Measurements from ENCODE around the gene TDRD12.

The TDRD12 gene

DNA sequence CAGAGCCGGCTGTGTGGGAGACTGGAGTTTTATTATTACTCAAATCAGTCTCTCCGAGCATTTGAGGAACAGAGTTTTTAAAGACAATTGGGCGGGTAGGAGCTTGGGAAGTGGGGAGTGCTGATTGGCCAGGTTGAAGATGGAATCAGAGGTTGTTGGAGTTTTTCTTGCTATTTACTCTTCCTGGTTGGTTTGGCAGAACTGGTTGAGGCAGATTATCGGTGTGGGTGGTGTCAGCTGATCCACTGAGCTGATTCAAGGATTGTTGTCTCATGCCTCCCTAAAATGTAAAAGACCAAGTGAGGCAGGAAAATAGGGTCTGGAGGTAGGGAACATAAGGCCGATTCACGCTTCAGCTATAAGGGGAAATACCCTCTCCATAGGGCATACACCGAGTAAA lies 1.3 kb upstream of the TDRD12 start:
- DNase-seq (ENCODE audit: low read depth), result no peak
- no peak overlapping the region for H3K4me3 ChIP-seq (ENCODE audit: control insufficient read depth, low read depth, low read length)
- TF ChIP-seq, protein P1, sequence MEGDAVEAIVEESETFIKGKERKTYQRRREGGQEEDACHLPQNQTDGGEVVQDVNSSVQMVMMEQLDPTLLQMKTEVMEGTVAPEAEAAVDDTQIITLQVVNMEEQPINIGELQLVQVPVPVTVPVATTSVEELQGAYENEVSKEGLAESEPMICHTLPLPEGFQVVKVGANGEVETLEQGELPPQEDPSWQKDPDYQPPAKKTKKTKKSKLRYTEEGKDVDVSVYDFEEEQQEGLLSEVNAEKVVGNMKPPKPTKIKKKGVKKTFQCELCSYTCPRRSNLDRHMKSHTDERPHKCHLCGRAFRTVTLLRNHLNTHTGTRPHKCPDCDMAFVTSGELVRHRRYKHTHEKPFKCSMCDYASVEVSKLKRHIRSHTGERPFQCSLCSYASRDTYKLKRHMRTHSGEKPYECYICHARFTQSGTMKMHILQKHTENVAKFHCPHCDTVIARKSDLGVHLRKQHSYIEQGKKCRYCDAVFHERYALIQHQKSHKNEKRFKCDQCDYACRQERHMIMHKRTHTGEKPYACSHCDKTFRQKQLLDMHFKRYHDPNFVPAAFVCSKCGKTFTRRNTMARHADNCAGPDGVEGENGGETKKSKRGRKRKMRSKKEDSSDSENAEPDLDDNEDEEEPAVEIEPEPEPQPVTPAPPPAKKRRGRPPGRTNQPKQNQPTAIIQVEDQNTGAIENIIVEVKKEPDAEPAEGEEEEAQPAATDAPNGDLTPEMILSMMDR (IDR thresholded peaks at IDR 0.05; ENCODE audit: control insufficient read depth, insufficient read depth, low read depth, low read length, missing control alignments), result no peak

DNA sequence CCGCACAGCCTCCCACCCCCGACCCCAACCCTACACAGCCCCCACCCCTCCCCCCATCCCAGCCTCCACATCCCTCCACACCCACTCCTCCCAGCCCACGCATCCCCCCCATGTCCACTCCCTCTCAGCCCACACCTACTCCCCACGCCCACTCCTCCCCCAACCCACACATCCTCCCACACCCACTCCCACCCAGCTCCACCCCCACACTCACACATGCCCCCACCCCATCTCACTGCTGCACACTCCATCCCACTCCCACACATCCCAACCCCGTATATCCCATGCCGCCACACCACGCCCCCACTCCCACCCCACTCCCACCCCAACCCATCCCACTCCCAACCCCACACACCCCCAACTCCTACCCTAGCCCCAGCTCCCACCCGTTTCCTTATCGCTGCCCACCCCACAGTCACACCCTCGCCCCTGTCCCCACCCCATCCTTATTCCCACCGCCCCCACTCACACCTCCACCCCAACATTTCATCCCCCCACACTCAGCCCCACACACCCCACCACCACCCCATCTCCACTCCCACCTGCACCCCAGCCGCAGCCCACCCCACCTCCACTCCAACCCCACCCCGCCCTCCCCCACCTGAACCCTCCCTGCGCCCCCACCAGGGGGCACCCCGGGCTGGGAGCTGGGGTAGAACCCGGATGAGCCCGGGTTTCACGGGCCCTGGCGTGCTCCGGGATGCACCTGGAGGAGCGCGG lies 809 bp downstream of the TDRD12 start:
- DNase-seq (ENCODE audit: low read depth), result no peak
- TF ChIP-seq, protein P1 (IDR thresholded peaks at IDR 0.05; ENCODE audit: control insufficient read depth, insufficient read depth, low read depth, low read length, missing control alignments), result no peak
- H3K4me3 ChIP-seq (ENCODE audit: control insufficient read depth, low read depth, low read length), result no peak overlapping the region

DNA sequence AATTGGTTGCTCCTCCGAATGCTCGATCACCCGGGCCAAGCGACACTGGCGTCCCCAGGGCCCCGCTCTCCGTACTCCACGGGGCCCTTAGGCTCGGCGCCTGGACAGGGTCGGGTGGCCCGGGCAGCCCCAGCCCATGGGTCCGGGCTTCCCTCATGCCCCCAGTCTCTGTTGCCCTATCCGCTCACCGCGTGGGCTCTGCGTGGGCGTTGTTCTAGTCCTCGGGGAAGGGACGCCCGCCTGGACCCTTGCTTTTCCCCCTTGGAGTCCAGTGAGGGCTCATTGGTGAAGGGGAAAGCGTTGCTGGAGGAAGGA lies 1.3 kb downstream of the TDRD12 start:
- no peak for DNase-seq (ENCODE audit: low read depth)
- no peak overlapping the region for H3K4me3 ChIP-seq (ENCODE audit: control insufficient read depth, low read depth, low read length)
- TF ChIP-seq, protein P1 (IDR thresholded peaks at IDR 0.05; ENCODE audit: control insufficient read depth, insufficient read depth, low read depth, low read length, missing control alignments), result no peak

DNA sequence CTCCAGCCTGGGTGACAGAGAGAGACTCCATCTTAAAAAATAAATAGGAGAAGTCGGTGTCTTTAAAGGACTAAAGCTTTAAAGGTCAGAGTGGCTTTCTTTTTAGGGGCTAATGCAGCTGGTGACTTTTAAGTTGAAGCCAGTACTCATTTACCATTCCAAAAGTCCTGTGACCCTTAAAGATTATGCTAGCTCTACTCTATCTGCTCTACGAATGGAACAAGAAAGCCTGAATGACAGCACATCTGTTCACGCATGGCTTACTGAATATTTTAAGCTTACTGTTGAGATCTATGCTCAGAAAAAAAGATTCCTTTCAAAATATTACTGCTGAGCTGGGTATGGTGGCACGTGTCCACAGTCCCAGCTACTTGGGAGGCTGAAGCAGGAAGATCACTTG lies 16.4 kb downstream of the TDRD12 start:
- TF ChIP-seq, protein P1 (IDR thresholded peaks at IDR 0.05; ENCODE audit: control insufficient read depth, insufficient read depth, low read depth, low read length, missing control alignments), result no peak
- no peak overlapping the region for H3K4me3 ChIP-seq (ENCODE audit: control insufficient read depth, low read depth, low read length)
- no peak for DNase-seq (ENCODE audit: low read depth)

DNA sequence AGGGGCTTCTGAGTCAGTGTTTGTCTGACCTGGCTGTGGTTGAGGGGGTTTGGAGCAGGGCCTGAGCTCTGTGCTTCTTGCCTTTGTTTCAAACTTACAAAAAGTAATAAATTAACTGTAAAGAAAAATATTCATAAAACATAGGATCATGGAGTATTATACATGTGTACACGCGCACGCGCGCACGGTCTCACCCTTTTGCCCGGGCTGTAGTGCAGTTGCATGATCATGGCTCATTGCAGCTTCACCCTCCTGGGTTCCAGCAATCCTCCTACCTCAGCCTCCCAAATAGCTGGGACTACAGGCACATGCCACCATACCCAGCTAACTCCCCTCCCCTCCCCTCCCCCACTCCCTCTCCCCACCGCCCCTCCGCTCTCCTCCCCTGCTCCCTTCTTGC lies 23.5 kb downstream of the TDRD12 start:
- no peak overlapping the region for H3K4me3 ChIP-seq (ENCODE audit: control insufficient read depth, low read depth, low read length)
- DNase-seq (ENCODE audit: low read depth), result no peak
- TF ChIP-seq, protein P1 (IDR thresholded peaks at IDR 0.05; ENCODE audit: control insufficient read depth, insufficient read depth, low read depth, low read length, missing control alignments), result no peak

DNA sequence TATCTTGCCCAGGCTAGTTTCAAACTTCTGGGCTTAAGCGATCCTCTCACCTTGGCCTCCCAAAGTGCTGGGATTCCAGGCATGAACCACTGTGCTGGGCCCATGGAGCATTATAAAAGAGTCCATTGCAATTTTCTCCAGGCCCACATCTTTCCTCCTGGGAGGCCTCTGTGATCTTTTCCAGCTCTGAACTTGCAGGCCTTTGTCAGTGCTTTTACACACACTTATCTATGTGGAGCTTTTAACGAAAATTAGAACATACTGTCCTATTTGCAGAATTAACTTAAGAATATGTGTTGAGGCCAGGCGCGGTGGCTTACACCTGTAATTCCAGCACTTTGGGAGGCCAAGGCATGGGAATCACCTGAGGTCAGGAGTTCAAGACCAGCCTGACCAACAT lies 23.9 kb downstream of the TDRD12 start:
- no peak for DNase-seq (ENCODE audit: low read depth)
- TF ChIP-seq, protein P1 (IDR thresholded peaks at IDR 0.05; ENCODE audit: control insufficient read depth, insufficient read depth, low read depth, low read length, missing control alignments), result no peak
- no peak overlapping the region for H3K4me3 ChIP-seq (ENCODE audit: control insufficient read depth, low read depth, low read length)

Data from AG09309 (cell line).